GM10266 (cell line): ENCODE measurements around the gene LRRC56.

Experiments used
- DNase-seq: peaks from one replicate; pipeline ENCODE4 v3.0.0; 2012; ENCODE audit errors: extremely low spot score
- TF ChIP-seq, protein P1 (sequence below): IDR thresholded peaks from 2 replicates; pipeline ENCODE4 v1.5.1; 2012; ENCODE audit warnings: mild to moderate bottlenecking, low read depth; ENCODE audit not compliant: control insufficient read depth, insufficient read depth; ENCODE audit errors: missing control alignments

LRRC56 gene

DNA sequence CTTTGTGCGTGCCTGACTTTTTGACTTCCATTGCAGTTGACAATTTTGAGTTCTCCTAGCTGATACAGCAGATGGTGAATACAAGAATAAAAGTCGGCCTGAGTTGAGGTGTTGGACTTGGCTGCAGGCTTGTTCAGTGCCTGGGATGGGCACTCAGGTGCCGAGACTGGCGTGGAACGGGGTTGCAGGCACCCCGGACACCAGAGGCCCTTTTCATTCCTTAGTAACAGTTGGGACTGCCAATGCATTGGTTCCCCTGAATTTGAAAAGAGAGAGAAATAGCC is 40.2 kb downstream of the LRRC56 start:
- TF ChIP-seq, protein P1, sequence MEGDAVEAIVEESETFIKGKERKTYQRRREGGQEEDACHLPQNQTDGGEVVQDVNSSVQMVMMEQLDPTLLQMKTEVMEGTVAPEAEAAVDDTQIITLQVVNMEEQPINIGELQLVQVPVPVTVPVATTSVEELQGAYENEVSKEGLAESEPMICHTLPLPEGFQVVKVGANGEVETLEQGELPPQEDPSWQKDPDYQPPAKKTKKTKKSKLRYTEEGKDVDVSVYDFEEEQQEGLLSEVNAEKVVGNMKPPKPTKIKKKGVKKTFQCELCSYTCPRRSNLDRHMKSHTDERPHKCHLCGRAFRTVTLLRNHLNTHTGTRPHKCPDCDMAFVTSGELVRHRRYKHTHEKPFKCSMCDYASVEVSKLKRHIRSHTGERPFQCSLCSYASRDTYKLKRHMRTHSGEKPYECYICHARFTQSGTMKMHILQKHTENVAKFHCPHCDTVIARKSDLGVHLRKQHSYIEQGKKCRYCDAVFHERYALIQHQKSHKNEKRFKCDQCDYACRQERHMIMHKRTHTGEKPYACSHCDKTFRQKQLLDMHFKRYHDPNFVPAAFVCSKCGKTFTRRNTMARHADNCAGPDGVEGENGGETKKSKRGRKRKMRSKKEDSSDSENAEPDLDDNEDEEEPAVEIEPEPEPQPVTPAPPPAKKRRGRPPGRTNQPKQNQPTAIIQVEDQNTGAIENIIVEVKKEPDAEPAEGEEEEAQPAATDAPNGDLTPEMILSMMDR: no peak
- DNase-seq: no peak

- TF ChIP-seq, protein P1: no peak
Observed at GRCh38 chr11:578276-579035, 41.1 kb downstream of the LRRC56 start.

DNA sequence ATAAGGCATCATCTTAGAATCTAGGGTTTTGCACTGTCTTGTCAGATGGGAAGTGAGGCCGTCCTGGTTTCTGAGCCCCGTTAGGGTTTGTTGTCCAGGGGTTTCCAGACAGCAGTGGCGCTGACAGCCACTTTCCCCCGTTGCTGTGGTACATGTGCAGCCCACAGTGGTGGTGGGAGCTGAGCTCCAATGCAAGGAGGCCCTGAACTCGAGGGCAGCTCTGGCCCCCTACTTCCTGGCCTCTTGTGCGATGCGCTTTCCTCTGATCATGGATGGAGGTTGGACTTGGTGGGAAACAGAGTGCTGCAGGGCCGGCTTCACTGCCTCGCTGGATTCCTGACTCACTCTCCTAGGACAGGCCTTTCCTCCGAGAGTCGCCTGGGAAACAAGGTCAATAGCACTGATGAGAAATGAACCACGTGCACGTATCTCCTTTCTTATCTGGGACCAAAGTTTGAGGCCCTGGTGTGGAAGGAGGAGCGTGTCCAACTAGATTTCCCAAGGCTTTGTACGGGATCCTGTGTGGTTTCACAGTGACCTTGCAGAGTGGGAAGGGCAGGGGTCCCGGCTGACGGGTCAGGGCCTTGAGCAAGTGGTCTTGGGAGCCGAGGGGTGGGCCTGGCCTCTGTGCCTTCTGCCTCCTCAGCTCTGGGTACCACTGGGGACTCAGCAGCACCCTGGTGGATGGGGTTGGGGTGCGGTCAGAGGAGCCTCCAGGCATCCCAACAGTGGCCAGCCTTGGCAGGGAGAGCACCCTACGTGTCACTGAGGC is 42.7 kb downstream of the LRRC56 start:
- no peak for DNase-seq
- TF ChIP-seq, protein P1: no peak

More at GRCh38 chr11:578276-579035, 41.1 kb downstream of the LRRC56 start:
- DNase-seq: no peak

DNA sequence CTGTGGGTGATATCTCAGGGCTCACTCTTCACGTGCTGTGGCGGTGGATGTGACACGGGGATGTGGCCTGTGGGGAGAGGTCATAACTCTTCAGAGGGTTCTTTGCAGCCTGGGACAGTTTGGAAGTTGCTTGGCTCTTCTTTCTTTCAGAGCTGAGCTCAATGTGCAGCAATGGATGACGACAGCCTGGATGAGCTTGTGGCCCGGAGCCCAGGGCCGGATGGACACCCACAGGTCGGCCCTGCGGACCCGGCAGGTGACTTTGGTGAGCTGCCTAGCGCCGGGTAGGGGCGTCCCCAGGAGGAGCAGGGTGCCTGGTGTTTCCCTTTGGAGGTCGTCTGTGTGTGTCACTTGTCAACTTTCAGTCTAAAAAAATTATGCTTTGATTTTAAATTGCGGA is 44.0 kb downstream of the LRRC56 start:
- DNase-seq: no peak

GRCh38 chr11:581752-582151 is 44.4 kb downstream of the LRRC56 start:
- TF ChIP-seq, protein P1: no peak

More for the DNA sequence above, 44.0 kb downstream of the LRRC56 start:
- TF ChIP-seq, protein P1: no peak

DNA sequence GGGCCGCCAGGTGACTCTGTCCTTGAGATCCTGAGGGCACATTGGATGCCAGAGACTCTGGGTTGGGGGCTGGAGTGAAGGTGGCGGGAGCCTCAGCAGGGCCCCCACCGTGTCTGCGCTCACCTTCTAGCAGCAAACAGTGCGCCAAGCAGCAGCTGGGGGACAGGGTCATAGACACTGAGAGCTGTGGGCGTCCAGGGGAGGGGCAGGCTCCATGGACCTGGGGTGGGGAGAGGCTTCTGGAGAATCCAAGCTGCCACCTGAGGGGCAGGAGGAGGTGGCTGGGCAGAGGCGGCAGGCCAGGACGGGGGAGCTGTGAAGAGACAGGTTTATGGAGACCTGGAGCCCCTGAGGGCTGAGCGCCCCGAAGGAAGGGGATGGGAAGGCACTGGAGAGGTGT is 47.0 kb downstream of the LRRC56 start:
- TF ChIP-seq, protein P1: no peak
- DNase-seq: no peak

More at GRCh38 chr11:581752-582151, 44.4 kb downstream of the LRRC56 start:
- no peak for DNase-seq

DNA sequence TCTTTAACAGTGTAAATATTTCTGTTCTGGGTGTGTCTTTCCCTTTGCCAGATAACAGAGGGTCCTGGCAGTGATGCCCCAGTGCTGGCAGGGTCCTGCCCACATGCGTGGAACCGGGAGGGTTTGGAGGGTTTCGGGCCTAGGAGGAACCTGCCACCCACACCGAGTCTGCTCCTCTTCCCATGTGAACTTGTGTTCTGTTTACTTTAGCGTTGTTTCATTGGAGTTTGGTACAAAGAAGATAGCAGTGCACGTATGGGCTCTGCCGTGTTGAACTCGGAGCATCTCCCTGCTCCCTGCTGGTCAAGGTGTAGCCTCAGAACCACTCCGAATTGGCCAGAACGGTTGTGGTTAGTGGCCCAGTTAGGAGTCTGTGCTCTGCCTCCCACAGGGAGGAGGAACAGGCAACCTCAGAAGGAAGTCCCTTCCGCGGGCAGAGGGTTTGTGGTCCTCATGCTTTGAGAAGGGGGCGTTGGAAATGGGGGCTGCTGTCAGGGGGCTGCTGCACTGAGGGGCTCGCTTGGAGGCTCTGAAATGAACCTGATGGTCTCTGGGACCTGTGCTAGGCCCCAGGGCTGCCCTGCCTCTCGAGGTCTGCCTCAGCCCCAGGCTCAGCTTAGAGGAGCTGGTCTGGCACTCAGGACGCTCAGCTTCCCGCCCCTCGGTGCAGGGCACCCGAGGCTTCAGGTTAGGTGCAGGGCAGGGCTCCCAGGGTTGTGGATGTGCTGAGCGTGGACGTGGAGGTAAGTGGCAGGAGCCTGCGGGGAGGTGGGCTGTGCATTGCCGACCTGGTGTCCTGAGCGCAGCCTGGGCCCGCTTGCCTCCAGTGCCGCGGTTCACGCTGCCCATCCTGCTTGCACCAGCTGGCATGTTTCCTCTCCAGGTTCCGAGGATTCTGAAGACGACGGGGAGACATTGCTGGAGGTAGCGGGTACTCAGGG is 49.3 kb downstream of the LRRC56 start:
- DNase-seq: no peak
- TF ChIP-seq, protein P1: no peak
